ENCODE data around the gene SP100. TPM values are rescaled to one million over a fixed set of nuclear protein-coding genes. Genes with fewer than 3 reads are reported as not detected.

The SP100 gene
- total and polyA plus RNA-seq, 2 of the 13 experiments (the other 11 are each of a cell fraction or from before 2014, with no cell fraction given) = 12.6 to 16.5 TPM

- Histone ChIP-seq H4K20me1 (ENCODE audit: insufficient read depth, low read length) (no peaks in the 10 kb centered on the region), H3K27me3 (ENCODE audit: control insufficient read depth in 1 of 2, insufficient read depth in 2 of 2, low read length in 2 of 2) (no peaks in the 10 kb centered on the region; a peak in 1 of 5 replicates), H2AFZ (ENCODE audit: low read length) (no peak overlapping the region), H3K4me3 (replicated peaks in 1 of 3; ENCODE audit: insufficient read depth in 1 of 3, low read depth in 2 of 3, low read length in 3 of 3) (no peak overlapping the region), H3K4me2 (ENCODE audit: low read depth, low read length) (no peak overlapping the region), H3K36me3 (replicated peaks in 1 of 2; ENCODE audit: control insufficient read depth in 1 of 2, insufficient read depth in 2 of 2, low read length in 2 of 2) (no peaks in the 10 kb centered on the region), H3K9ac (ENCODE audit: insufficient read depth, low read depth, low read length) (no peak overlapping the region), H3K9me3 (ENCODE audit: low read length) (no peaks in the 10 kb centered on the region), H3K27ac (ENCODE audit: extremely low read length, insufficient read depth, low read length) (no peak overlapping the region), H3K4me1 (ENCODE audit: insufficient read depth, low read length) (no peaks in the 10 kb centered on the region), H3K79me2 (ENCODE audit: insufficient read depth, low read length) (no peaks in the 10 kb centered on the region)
- 41% methylated on average over 4 of the region's 4 CpGs for WGBS (ENCODE audit: low lambda C conversion rate)
- intact Hi-C loops (cut with micrococcal nuclease; ENCODE audit: unreplicated experiment) = no loop called here
- FAIRE-seq = no peak
- DNase-seq (ENCODE audit: low spot score) = no peak
- CTCF ChIA-PET (ENCODE audit: low intra/inter-chr PET ratio, low total read pairs) = no interaction called here
- no TSS peak for BruUV-seq (replicated peaks)
- POLR2A ChIA-PET = no interaction called here
- TF ChIP-seq SOX13 (IDR thresholded peaks at IDR 0.05) (no peak), SOX13 (CRISPR knock-in tag; conservative IDR thresholded peaks at IDR 0.05 in 1 of 2, IDR thresholded peaks at IDR 0.05 in 1 of 2) (no peak), AFF4 (CRISPR knock-in tag; IDR thresholded peaks at IDR 0.05) (no peak), ZNF3 (CRISPR knock-in tag; IDR thresholded peaks at IDR 0.05) (no peak), RELA (CRISPR knock-in tag; IDR thresholded peaks at IDR 0.05) (no peak), U2AF1 (optimal IDR thresholded peaks at IDR 0.05; ENCODE audit: low read depth, low read length) (no peak), ZNF564 (CRISPR knock-in tag; IDR thresholded peaks at IDR 0.05) (no peak)
- in situ Hi-C loops (cut with HindIII; ENCODE audit: extremely low pct_ligation_motif_present, low pct_unique_long_range_greater_than_20kb) = no loop called here
- ATAC-seq = no peak
These were observed 121.6 kb downstream of the SP100 start for GRCh38 chr2:230537531-230537976.

Measured in HepG2 (cell line).